Measurements from ENCODE around the gene DOCK7. TPM values are rescaled to one million over a fixed set of nuclear protein-coding genes. Genes with fewer than 3 reads are reported as not detected.

DOCK7 gene
- total RNA-seq, 1 donor from 2014 or later = 46.0 TPM

- DNase-seq (ENCODE audit: low spot score in 2 of 2) = no peak
- TF ChIP-seq CTCF (IDR thresholded peaks at IDR 0.05) = no peak
- intact Hi-C loops (cut with DNase I) = loop anchor here (10.0 kb wide), 1 partner anchor 925 kb away; the partner anchor contains the start of gene ALG6
- Histone ChIP-seq H3K27ac (no peak overlapping the region), H3K36me3 (peaks cover 16 to 29% of the 10 kb centered on the region in 2 donors), H3K4me1 (peaks cover 0 to 23% of the 10 kb centered on the region in 2 donors), H3K9me3 (no peaks in the 10 kb centered on the region), H3K4me3 (no peak overlapping the region), H3K27me3 (no peaks in the 10 kb centered on the region)
Observed at GRCh38 chr1:62439652-62440371, 248.4 kb downstream of the DOCK7 start.

- intact Hi-C loops (cut with DNase I) = loop anchor here (10.0 kb wide), 1 partner anchor 927 kb away; the partner anchor contains the start of gene ALG6
- no peaks in the 10 kb centered on the region for H3K27me3 ChIP-seq
- H3K27ac ChIP-seq = peak overlapping the region; percentile 95 to 97
- peaks cover 7 to 17% of the 10 kb centered on the region in 2 donors for H3K36me3 ChIP-seq
- H3K4me3 ChIP-seq = peak overlapping the region; percentile 91 to 95
- no peak for TF ChIP-seq CTCF (IDR thresholded peaks at IDR 0.05)
- H3K9me3 ChIP-seq = no peaks in the 10 kb centered on the region
- peaks cover 0 to 23% of the 10 kb centered on the region in 2 donors for H3K4me1 ChIP-seq
- DNase-seq (ENCODE audit: low spot score in 2 of 2) = no peak
Observed at GRCh38 chr1:62438163-62438562, 250.0 kb downstream of the DOCK7 start.

- Histone ChIP-seq H3K4me1 (peaks cover 0 to 23% of the 10 kb centered on the region in 2 donors), H3K27me3 (no peaks in the 10 kb centered on the region), H3K27ac (peak overlapping the region; percentile 95 to 97), H3K36me3 (peaks cover 0 to 9% of the 10 kb centered on the region in 2 donors), H3K4me3 (peak overlapping the region; percentile 91 to 95), H3K9me3 (no peaks in the 10 kb centered on the region)
- no peak for TF ChIP-seq CTCF (IDR thresholded peaks at IDR 0.05)
- no peak for DNase-seq (ENCODE audit: low spot score in 2 of 2)
- intact Hi-C loops (cut with DNase I) = loop anchor here (2.0 to 10.0 kb wide), 2 partner anchors 251 to 927 kb away; partner anchors contain the start of genes ALG6 and DOCK7
Observed at GRCh38 chr1:62437273-62437940, 250.8 kb downstream of the DOCK7 start.

- intact Hi-C loops (cut with DNase I) = loop anchor here (1.0 to 10.0 kb wide), 3 partner anchors 252 to 928 kb away; partner anchors contain the start of genes ALG6, ATG4C and DOCK7
- H3K4me1 ChIP-seq = peaks cover 0 to 23% of the 10 kb centered on the region in 2 donors
- peak; percentile 98 to 99 for DNase-seq (ENCODE audit: low spot score in 2 of 2)
- peak within 1 kb of the TSS; percentile 91 to 95 for H3K4me3 ChIP-seq
- H3K27ac ChIP-seq = peak within 1 kb of the TSS; percentile 95 to 97
- no peaks in the 10 kb centered on the region for H3K27me3 ChIP-seq
- peaks cover 0 to 2% of the 10 kb centered on the region in 2 donors for H3K36me3 ChIP-seq
- no peaks in the 10 kb centered on the region for H3K9me3 ChIP-seq
- no peak for TF ChIP-seq CTCF (IDR thresholded peaks at IDR 0.05)
Observed at GRCh38 chr1:62436466-62437272, 251.5 kb downstream of the DOCK7 start, which contains the start of gene USP1. Gene USP1, plus strand, starts transcription at chr1:62437049. Its CDS starts 2,819 bp downstream, at chr1:62439868.

- DNase-seq (ENCODE audit: low spot score in 2 of 2) = no peak
- H3K9me3 ChIP-seq = no peaks in the 10 kb centered on the region
- peak overlapping the region; percentile 95 to 97 for H3K27ac ChIP-seq
- TF ChIP-seq CTCF (IDR thresholded peaks at IDR 0.05) = no peak
- peaks cover 0 to 23% of the 10 kb centered on the region in 2 donors for H3K4me1 ChIP-seq
- no peaks in the 10 kb centered on the region for H3K27me3 ChIP-seq
- peak overlapping the region; percentile 91 to 95 for H3K4me3 ChIP-seq
- H3K36me3 ChIP-seq = no peaks in the 10 kb centered on the region
- intact Hi-C loops (cut with DNase I) = loop anchor here (1.0 to 10.0 kb wide), 3 partner anchors 253 to 929 kb away; partner anchors contain the start of genes ALG6, ATG4C and DOCK7
Observed at GRCh38 chr1:62436039-62436465, 252.1 kb downstream of the DOCK7 start.
